Suprapubic skin (tissue), 4 donors: ENCODE data around the gene CYP2A6. TPM values are rescaled to one million over a fixed set of nuclear protein-coding genes. Genes with fewer than 3 reads are reported as not detected.

ENCODE experiments used
- DNase-seq, 2 donors: peaks; one replicate each; pipeline ENCODE4 v3.0.0-alpha.2; 2019; ENCODE audit warnings: low spot score in 2 of 2
- H3K27ac ChIP-seq: fragments of 200-600 bp; sonication (generic); one replicate; pipeline ENCODE4 v1.5.1; 2019
- H3K27me3 ChIP-seq: fragments of 200-600 bp; sonication (generic); one replicate; pipeline ENCODE4 v1.5.1; 2019
- H3K36me3 ChIP-seq: fragments of 200-600 bp; sonication (generic); one replicate; pipeline ENCODE4 v1.5.1; 2019
- H3K4me1 ChIP-seq: fragments of 200-600 bp; sonication (generic); one replicate; pipeline ENCODE4 v1.5.1; 2019
- H3K4me3 ChIP-seq: fragments of 200-600 bp; sonication (generic); one replicate; pipeline ENCODE4 v1.5.1; 2019; ENCODE audit warnings: mild to moderate bottlenecking
- H3K9me3 ChIP-seq: fragments of 200-600 bp; sonication (generic); one replicate; pipeline ENCODE4 v1.5.1; 2019
- POLR2A ChIP-seq, 2 donors: fragments of 450-650 bp; IDR thresholded peaks; one replicate each; pipeline ENCODE4 v1.6.1; 2017; ENCODE audit warnings: antibody characterized with exemption in 2 of 2, mild to moderate bottlenecking in 2 of 2, moderate library complexity in 2 of 2
- POLR2AphosphoS5 ChIP-seq, 3 donors: sonication (generic); formaldehyde crosslinking; IDR thresholded peaks; one replicate each; pipeline ENCODE4 v1.6.1; 2017; ENCODE audit warnings: antibody characterized with exemption in 3 of 3
- WGBS: methylation state at CpG from one replicate; pipeline ENCODE4 v1.1.5; 2018; 5-methylcytosine and 5-hydroxymethylcytosine counted together
- total RNA-seq, 4 donors: library from RNA; depleted of rRNA; stranded (reverse); fragments of >200 nt; gene quantifications; one replicate each; pipeline ENCODE4 v1.1.0, GENCODE V29; 2016
- TF ChIP-seq, protein P1 (sequence below), 2 donors: fragments of 200-600 bp in 1 of 2; fragments of 450-650 bp in 1 of 2; sonication (generic) in 1 of 2; IDR thresholded peaks; one replicate each; pipeline ENCODE4 v1.5.1; 2016 to 2019; ENCODE audit warnings: antibody characterized with exemption in 2 of 2, mild to moderate bottlenecking in 1 of 2, moderate library complexity in 1 of 2

CYP2A6 gene
- total RNA-seq, 4 donors from 2014 or later, result not detected

DNA sequence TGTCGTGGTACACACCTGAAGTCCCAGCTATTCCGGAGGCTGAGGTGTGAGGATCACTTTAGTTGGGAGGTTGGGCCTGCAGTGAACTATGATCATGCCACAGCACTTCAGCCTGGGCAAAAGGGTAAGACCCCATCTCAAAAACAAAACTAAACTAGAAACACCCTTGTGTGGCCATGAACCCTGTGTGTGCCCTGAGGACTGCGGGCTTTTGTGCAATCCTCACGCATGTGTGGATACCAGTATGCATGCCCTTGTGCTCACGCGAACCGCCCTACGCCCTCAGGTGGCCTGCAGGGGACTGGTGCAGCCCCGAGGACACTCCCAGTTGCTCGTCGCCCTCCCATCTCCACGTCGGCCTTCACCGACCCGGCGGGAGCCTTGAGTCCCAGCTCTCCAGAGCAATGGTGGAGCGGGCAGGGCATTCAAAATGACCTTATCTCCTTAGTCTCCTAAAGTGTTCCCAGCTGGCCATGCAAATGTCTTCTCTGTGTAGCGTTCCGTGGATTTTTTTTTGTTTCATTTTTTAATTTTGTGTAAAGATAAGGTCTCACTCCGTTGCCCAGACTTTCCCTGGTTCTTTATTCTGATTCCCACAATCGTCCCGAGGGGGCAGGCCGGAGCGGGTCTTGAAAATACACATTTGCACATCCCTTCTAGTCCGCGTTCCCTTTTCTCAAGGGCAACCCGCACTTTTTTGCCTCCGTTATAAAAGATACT lies 52.1 kb downstream of the CYP2A6 start:
- Histone ChIP-seq H3K27ac (peak overlapping the region; percentile 84), H3K36me3 (peaks cover 8% of the 10 kb centered on the region), H3K4me1 (peaks cover 42% of the 10 kb centered on the region), H3K9me3 (no peaks in the 10 kb centered on the region), H3K27me3 (no peaks in the 10 kb centered on the region), H3K4me3 (peak overlapping the region; percentile 97)
- DNase-seq, result peak; percentile 85 to 87
- 12% methylated on average over 22 of the region's 28 CpGs for WGBS
- TF ChIP-seq POLR2A (IDR thresholded peaks at IDR 0.05), result no peak
- TF ChIP-seq, protein P1, sequence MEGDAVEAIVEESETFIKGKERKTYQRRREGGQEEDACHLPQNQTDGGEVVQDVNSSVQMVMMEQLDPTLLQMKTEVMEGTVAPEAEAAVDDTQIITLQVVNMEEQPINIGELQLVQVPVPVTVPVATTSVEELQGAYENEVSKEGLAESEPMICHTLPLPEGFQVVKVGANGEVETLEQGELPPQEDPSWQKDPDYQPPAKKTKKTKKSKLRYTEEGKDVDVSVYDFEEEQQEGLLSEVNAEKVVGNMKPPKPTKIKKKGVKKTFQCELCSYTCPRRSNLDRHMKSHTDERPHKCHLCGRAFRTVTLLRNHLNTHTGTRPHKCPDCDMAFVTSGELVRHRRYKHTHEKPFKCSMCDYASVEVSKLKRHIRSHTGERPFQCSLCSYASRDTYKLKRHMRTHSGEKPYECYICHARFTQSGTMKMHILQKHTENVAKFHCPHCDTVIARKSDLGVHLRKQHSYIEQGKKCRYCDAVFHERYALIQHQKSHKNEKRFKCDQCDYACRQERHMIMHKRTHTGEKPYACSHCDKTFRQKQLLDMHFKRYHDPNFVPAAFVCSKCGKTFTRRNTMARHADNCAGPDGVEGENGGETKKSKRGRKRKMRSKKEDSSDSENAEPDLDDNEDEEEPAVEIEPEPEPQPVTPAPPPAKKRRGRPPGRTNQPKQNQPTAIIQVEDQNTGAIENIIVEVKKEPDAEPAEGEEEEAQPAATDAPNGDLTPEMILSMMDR (IDR thresholded peaks at IDR 0.05), result peak; percentile 23 to 35

DNA sequence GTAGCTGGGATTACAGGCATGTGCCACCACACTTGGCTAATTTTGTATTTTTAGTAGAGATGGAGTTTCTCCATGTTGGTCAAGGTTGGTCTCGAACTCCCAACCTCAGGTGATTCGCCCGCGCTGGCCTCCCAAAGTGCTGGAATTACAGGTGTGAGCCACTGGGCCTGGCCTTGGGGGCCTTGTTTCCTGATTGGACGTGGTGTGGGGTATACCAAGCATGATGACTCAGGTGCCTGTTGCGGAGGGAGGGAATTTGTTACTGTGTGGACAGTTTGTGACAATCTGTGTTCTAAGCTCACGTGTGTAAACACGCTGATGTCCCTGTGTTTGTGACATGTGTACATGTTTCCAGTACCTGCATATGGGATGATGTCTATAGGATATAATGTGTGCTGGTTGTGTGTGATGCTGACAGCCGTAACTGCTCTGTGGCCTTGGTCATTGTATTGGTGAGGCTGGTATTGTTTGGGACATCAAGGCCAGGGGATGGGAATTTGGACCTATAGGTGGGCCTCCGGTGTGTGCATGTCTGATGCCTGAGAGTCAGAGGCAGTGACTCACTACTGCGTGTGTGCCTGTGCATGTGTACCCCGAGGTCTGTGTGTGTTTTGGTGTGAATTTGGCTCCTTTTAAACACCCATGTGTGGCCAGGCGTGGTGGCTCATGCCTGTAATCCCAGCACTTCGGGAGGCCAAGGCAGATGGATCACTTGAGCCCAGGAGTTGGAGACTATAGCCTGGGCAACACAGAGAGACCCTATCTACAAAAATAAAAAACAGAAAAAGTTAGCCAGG lies 52.9 kb downstream of the CYP2A6 start:
- TF ChIP-seq POLR2A (IDR thresholded peaks at IDR 0.05) (no peak), POLR2AphosphoS5 (IDR thresholded peaks at IDR 0.05) (no peak)
- TF ChIP-seq, protein P1 (IDR thresholded peaks at IDR 0.05), result no peak

More for the DNA sequence above, 52.9 kb downstream of the CYP2A6 start:
- H3K36me3 ChIP-seq, result peaks cover 8% of the 10 kb centered on the region
- H3K4me1 ChIP-seq, result peaks cover 35% of the 10 kb centered on the region
- H3K4me3 ChIP-seq, result peak overlapping the region; percentile 97
- no peak for DNase-seq
- H3K9me3 ChIP-seq, result no peaks in the 10 kb centered on the region
- peak overlapping the region; percentile 84 for H3K27ac ChIP-seq
- H3K27me3 ChIP-seq, result no peaks in the 10 kb centered on the region
- WGBS, result 92% methylated on average over 13 of the region's 14 CpGs

Other genes with a start within 250 kb of the CYP2A6 start
- 100 to 1,000 TPM; 108 to 236 (median 121) TPM for gene LTBP4, start 249.1 kb downstream of the CYP2A6 start, total RNA-seq
- 10 to 100 TPM; 20.5 to 38.2 (median 29.3) TPM for gene NUMBL, start 159.8 kb downstream of the CYP2A6 start, total RNA-seq
- 10 to 100 TPM; 31.2 to 53.8 (median 39.3) TPM for gene COQ8B, start 133.6 kb downstream of the CYP2A6 start, total RNA-seq
- 10 to 100 TPM; 52.9 to 93.8 (median 70.9) TPM for gene ITPKC, start 133.3 kb downstream of the CYP2A6 start, total RNA-seq
- 1 to 10 TPM; 3.8 to 9.9 (median 5.4) TPM for gene ACTMAP, start 100.0 kb downstream of the CYP2A6 start, total RNA-seq
- 10 to 100 TPM; 49.6 to 52.2 (median 51.0) TPM for gene SNRPA, start 99.2 kb downstream of the CYP2A6 start, total RNA-seq
- gene MIA, start 74.9 kb downstream of the CYP2A6 start, total RNA-seq, result 10 to 100 TPM in 2 of 4 donors, 1 to 10 TPM in 2; 4.8 to 15.1 (median 9.9) TPM
- gene RAB4B, start 72.2 kb downstream of the CYP2A6 start, total RNA-seq, result 10 to 100 TPM; 12.4 to 20.7 (median 17.0) TPM
- gene EGLN2, start 51.3 kb downstream of the CYP2A6 start, total RNA-seq, result 10 to 100 TPM; 31.5 to 51.2 (median 37.6) TPM
- not detected for gene CYP2A7, start 31.8 kb upstream of the CYP2A6 start, total RNA-seq
- gene CYP2B6, start 140.8 kb upstream of the CYP2A6 start, total RNA-seq, result 1 to 10 TPM in 2 of 4 donors, under 1 TPM in 1, not detected in 1; 0.13 to 4.2 (median 1.0) TPM
- gene CYP2A13, start 238.0 kb upstream of the CYP2A6 start, total RNA-seq, result not detected